GM12878 (cell line): Measurements from ENCODE around the gene NXPE1. TPM values are rescaled to one million over a fixed set of nuclear protein-coding genes. Genes with fewer than 3 reads are reported as not detected.

ENCODE experiments used
- ATAC-seq: fragments of 200-7000 bp; cut with Tn5 transposase; 3 replicates; pipeline ENCODE4 v1.9.1; 2020; ENCODE audit warnings: mild to moderate bottlenecking, moderate library complexity
- BruUV-seq: library from RNA; stranded (reverse); fragments of 400-500 nt; replicated peaks from 2 replicates; lab custom pipeline; 2021; lab: Mats Ljungman, UMichigan
- CTCF ChIA-PET: fragments of 300-600 bp; sonication (Branson Sonifier 250); formaldehyde crosslinking; extraction: SDS; loops from one replicate; lab custom pipeline; 2021; ENCODE audit warnings: inconsistent platforms; lab: Yijun Ruan, JAX
- POLR2A ChIA-PET: fragments of 350-600 bp; formaldehyde crosslinking; extraction: SDS; loops from one replicate; lab custom pipeline; 2021; ENCODE audit warnings: inconsistent platforms; lab: Charles Lee
- RAD21 ChIA-PET: fragments of 300-600 bp; sonication (Branson Sonifier 250); formaldehyde crosslinking; loops from one replicate; lab custom pipeline; 2023; ENCODE audit warnings: antibody characterized with exemption; ENCODE audit not compliant: unreplicated experiment; lab: Charles Lee
- SMC1A ChIA-PET: fragments of 300-600 bp; sonication (Branson Sonifier 250); formaldehyde crosslinking; loops from one replicate; lab custom pipeline; 2023; ENCODE audit not compliant: unreplicated experiment, uncharacterized antibody; lab: Charles Lee
- DNase-seq: peaks from one replicate; pipeline ENCODE4 v3.0.0-alpha.2; 2011; ENCODE audit warnings: low read depth, low spot score
- FAIRE-seq: peaks from 3 replicates; lab custom pipeline; 2011; peaks lifted over from hg19 to GRCh38; lab: Jason Lieb, UNC
- H2AFZ ChIP-seq: 2 replicates; pipeline ENCODE4 v1.6.0; 2011; ENCODE audit warnings: low read depth, low read length, control low read depth; ENCODE audit not compliant: control insufficient read depth
- H3K27ac ChIP-seq: 2 replicates; pipeline ENCODE4 v1.5.1; 2011; ENCODE audit warnings: control low read depth; ENCODE audit not compliant: control insufficient read depth, insufficient read depth
- H3K27me3 ChIP-seq, 2 experiments: replicated peaks in 1 of 2; 2 replicates each; pipeline versions ENCODE4 v1.6.0 to v1.6.1; 2011; ENCODE audit warnings: low read length in 1 of 2; ENCODE audit not compliant: control insufficient read depth in 2 of 2, insufficient read depth in 2 of 2
- H3K36me3 ChIP-seq, 2 experiments: 2 replicates each; pipeline ENCODE4 v1.5.1; 2011; ENCODE audit warnings: low read length in 1 of 2; ENCODE audit not compliant: control insufficient read depth in 2 of 2, insufficient read depth in 2 of 2
- H3K4me1 ChIP-seq: 2 replicates; pipeline ENCODE4 v1.6.1; 2011; ENCODE audit warnings: mild to moderate bottlenecking, low read length, moderate library complexity, mixed read lengths; ENCODE audit not compliant: control insufficient read depth, insufficient read depth
- H3K4me2 ChIP-seq: 2 replicates; pipeline ENCODE4 v1.6.0; 2011; ENCODE audit warnings: control low read depth; ENCODE audit not compliant: control insufficient read depth, insufficient read depth
- H3K4me3 ChIP-seq: fragments of 200-600 bp; sonication (generic); 2 replicates; pipeline ENCODE4 v1.5.1; 2016
- H3K79me2 ChIP-seq: 2 replicates; pipeline ENCODE4 v1.6.0; 2011; ENCODE audit warnings: low read length; ENCODE audit not compliant: control insufficient read depth, insufficient read depth
- H3K9ac ChIP-seq: 2 replicates; pipeline ENCODE4 v1.8.0; 2011; ENCODE audit warnings: low read length, control low read depth, mixed read lengths; ENCODE audit not compliant: control insufficient read depth, insufficient read depth
- H3K9me3 ChIP-seq: replicated peaks from 3 replicates; pipeline ENCODE4 v1.5.1; 2011; ENCODE audit warnings: mild to moderate bottlenecking, low read length; ENCODE audit not compliant: control insufficient read depth, insufficient read depth
- H4K20me1 ChIP-seq: 2 replicates; pipeline ENCODE4 v1.6.0; 2011; ENCODE audit not compliant: control insufficient read depth, insufficient read depth
- BCL3 ChIP-seq: IDR thresholded peaks from 2 replicates; pipeline ENCODE4 v1.6.1; 2011; ENCODE audit warnings: borderline replicate concordance, low read depth, mild to moderate bottlenecking, moderate library complexity, low read length; ENCODE audit not compliant: insufficient read depth, poor library complexity, severe bottlenecking
- BMI1 ChIP-seq: fragments of 450-650 bp; IDR thresholded peaks from 2 replicates; pipeline ENCODE4 v1.6.1; 2016; ENCODE audit warnings: mild to moderate bottlenecking, moderate library complexity, borderline replicate concordance
- BRCA1 ChIP-seq: IDR thresholded peaks from 2 replicates; pipeline ENCODE4 v1.6.1; 2011; ENCODE audit warnings: low read depth, low read length, improper control_type of control experiment
- MTA3 ChIP-seq: IDR thresholded peaks from 2 replicates; pipeline ENCODE4 v1.6.1; 2012; ENCODE audit warnings: low read length, inconsistent platforms, borderline replicate concordance
- NKRF ChIP-seq: fragments of 450-650 bp; conservative IDR thresholded peaks from 2 replicates; pipeline ENCODE4 v1.6.1; 2017; ENCODE audit warnings: mild to moderate bottlenecking, moderate library complexity
- POU2F2 ChIP-seq: IDR thresholded peaks from 3 replicates; pipeline ENCODE4 v1.6.1; 2011; ENCODE audit warnings: low read depth, mild to moderate bottlenecking, low read length, borderline replicate concordance
- SUZ12 ChIP-seq: fragments of 200-600 bp; sonication (generic); IDR thresholded peaks from one replicate; pipeline ENCODE4 v1.6.1; 2018; ENCODE audit warnings: antibody characterized with exemption, mild to moderate bottlenecking; ENCODE audit not compliant: unreplicated experiment
- TARDBP ChIP-seq: IDR thresholded peaks from 2 replicates; pipeline ENCODE4 v1.6.1; 2016; ENCODE audit warnings: borderline replicate concordance
- WGBS: methylation state at CpG from one replicate; pipeline ENCODE4 v1.1.6; 2016; ENCODE audit warnings: low lambda C conversion rate; ENCODE audit not compliant: insufficient replicate concordance, insufficient coverage; ENCODE audit errors: missing lambda C conversion rate; 5-methylcytosine and 5-hydroxymethylcytosine counted together
- in situ Hi-C: fragments of 300-500 bp; cut with MboI; formaldehyde crosslinking; loops from 9 replicates; pipeline ENCODE4 v1.14.3; 2018; ENCODE audit warnings: mixed read lengths
- intact Hi-C: fragments of 100-400 bp; cut with micrococcal nuclease; formaldehyde crosslinking; loops from one replicate; pipeline ENCODE4 v1.14.2; 2022; ENCODE audit not compliant: unreplicated experiment
- polyA plus RNA-seq, 11 experiments: library from polyadenylated mRNA; depleted of rRNA in 4 of 11; unstranded in 6 of 11; stranded (reverse) in 5 of 11; fragments of >200 nt; fragmentation: Nextera tagmentation in 4 of 11; fragmentation: Illumina TruSeq in 1 of 11; extraction: Ambion mirVana in 4 of 11; extraction: Trizol in 1 of 11; gene quantifications; 1 replicate in 1 of 11; 2 replicates in 10 of 11; pipeline versions ENCODE4 v1.2.1 to v1.2.3, GENCODE V29; 2011 to 2016; ENCODE audit warnings: inconsistent platforms in 2 of 11, missing spikeins in 2 of 11, low read depth in 1 of 11
- total RNA-seq, 4 experiments: library from RNA; depleted of rRNA in 3 of 4; stranded (reverse); fragments of >200 nt in 3 of 4; fragmentation: Illumina TruSeq in 1 of 4; extraction: Trizol in 1 of 4; gene quantifications; 2 replicates each; pipeline versions ENCODE4 v1.2.1 to v1.2.3, GENCODE V29; 2013 to 2021

The NXPE1 gene
- total and polyA plus RNA-seq, 10 of the 15 experiments (the other 5 are each of a cell fraction or from before 2014, with no cell fraction given), result not detected

- 43% methylated on average over 1 of the region's 1 CpG for WGBS
- H3K36me3 ChIP-seq, result no peaks in the 10 kb centered on the region
- no TSS peak for BruUV-seq
Measured at GRCh38 chr11:114524122-114524521, 35.6 kb downstream of the NXPE1 start.

More at GRCh38 chr11:114524122-114524521, 35.6 kb downstream of the NXPE1 start:
- no peak overlapping the region for H3K27ac ChIP-seq
- no peak for TF ChIP-seq BCL3
- no peak for TF ChIP-seq NKRF
- TF ChIP-seq MTA3, result no peak
- no peak for TF ChIP-seq BMI1
- no peak for TF ChIP-seq POU2F2
- TF ChIP-seq TARDBP, result no peak
- no peak for TF ChIP-seq BRCA1
- TF ChIP-seq SUZ12, result no peak
- peaks cover 3% of the 10 kb centered on the region; the same call in 2 of the 3 replicates for H3K9me3 ChIP-seq
- H3K27me3 ChIP-seq, result no peaks in the 10 kb centered on the region; a peak in 1 of 4 replicates
- no peak for ATAC-seq
- DNase-seq, result no peak
- H4K20me1 ChIP-seq, result no peaks in the 10 kb centered on the region
- CTCF ChIA-PET, result no interaction called here
- no peak overlapping the region for H3K4me2 ChIP-seq
- H3K4me3 ChIP-seq, result no peak overlapping the region
- H3K4me1 ChIP-seq, result no peaks in the 10 kb centered on the region
- intact Hi-C loops (no loop called here), in situ Hi-C loops (no loop called here)
- FAIRE-seq, result no peak
- SMC1A ChIA-PET, result no interaction called here
- no peak overlapping the region for H3K9ac ChIP-seq
- RAD21 ChIA-PET, result no interaction called here
- H3K79me2 ChIP-seq, result no peaks in the 10 kb centered on the region
- POLR2A ChIA-PET, result no interaction called here
- H2AFZ ChIP-seq, result no peak overlapping the region
